Measurements from ENCODE around the gene TSSK3.

DNA sequence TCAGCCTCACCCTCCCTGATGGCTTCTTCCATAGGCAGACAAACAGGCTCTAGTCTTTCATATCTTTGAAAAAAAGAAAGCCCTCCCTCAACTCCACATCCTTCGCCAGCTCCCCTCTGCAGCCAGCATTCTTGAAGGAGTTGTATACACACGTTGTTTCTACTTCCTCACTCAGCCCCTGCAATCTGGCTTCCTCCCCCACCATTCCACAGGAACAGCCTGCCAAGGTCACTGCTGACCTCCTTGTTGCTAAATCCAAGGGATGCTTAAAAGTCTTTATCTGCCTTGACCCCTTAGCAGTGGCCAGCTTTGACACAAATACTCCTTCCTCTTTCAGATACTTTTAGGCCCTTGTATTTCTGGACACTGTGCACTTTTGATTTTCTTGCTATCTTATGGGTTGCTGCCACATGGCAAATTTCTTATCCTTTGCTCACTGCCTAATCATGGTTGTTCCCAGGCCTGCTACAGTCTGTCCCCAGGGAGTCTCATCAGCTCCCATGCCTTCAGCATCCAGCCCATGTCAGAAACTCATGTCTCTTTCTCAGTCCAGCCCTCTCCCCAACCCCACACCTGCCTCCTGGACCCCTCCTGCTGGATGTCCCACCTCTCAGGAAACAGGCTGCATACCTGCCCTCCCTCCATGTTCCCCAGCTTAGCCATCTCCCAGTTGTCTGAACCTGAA is 8.3 kb upstream of the TSSK3 start:
- TF ChIP-seq, protein P1, sequence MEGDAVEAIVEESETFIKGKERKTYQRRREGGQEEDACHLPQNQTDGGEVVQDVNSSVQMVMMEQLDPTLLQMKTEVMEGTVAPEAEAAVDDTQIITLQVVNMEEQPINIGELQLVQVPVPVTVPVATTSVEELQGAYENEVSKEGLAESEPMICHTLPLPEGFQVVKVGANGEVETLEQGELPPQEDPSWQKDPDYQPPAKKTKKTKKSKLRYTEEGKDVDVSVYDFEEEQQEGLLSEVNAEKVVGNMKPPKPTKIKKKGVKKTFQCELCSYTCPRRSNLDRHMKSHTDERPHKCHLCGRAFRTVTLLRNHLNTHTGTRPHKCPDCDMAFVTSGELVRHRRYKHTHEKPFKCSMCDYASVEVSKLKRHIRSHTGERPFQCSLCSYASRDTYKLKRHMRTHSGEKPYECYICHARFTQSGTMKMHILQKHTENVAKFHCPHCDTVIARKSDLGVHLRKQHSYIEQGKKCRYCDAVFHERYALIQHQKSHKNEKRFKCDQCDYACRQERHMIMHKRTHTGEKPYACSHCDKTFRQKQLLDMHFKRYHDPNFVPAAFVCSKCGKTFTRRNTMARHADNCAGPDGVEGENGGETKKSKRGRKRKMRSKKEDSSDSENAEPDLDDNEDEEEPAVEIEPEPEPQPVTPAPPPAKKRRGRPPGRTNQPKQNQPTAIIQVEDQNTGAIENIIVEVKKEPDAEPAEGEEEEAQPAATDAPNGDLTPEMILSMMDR (IDR thresholded peaks at IDR 0.05 in 4 of 5, conservative IDR thresholded peaks at IDR 0.05 in 1 of 5) = no peak
- no peak for TF ChIP-seq POLR2A (IDR thresholded peaks at IDR 0.05)

Data from gastrocnemius medialis (tissue), 4 donors.